HCT116 (cell line): ENCODE results near the gene NT5C1A. TPM values are rescaled to one million over a fixed set of nuclear protein-coding genes. Genes with fewer than 3 reads are reported as not detected.

Experiments
- ATAC-seq: fragments of 200-7000 bp; cut with Tn5 transposase; 2 replicates; pipeline ENCODE4 v1.9.1; 2020; ENCODE audit warnings: mild to moderate bottlenecking, moderate library complexity
- BruUV-seq: library from RNA; stranded (reverse); fragments of 400-500 nt; replicated peaks from 2 replicates; lab custom pipeline; 2021; lab: Mats Ljungman, UMichigan
- CTCF ChIA-PET: fragments of 300-600 bp; sonication (Branson Sonifier 250); formaldehyde crosslinking; loops from one replicate; lab custom pipeline; 2021; ENCODE audit warnings: antibody characterized with exemption; lab: Charles Lee
- POLR2A ChIA-PET: fragments of 300-600, 350-600 bp; sonication (Branson Sonifier 250); formaldehyde crosslinking; loops from one replicate; lab custom pipeline; 2021; ENCODE audit warnings: antibody characterized with exemption; lab: Charles Lee
- RAD21 ChIA-PET, 2 experiments: fragments of 300-600 bp; sonication (Branson Sonifier 250); formaldehyde crosslinking; loops; one replicate each; lab custom pipeline; 2023; ENCODE audit warnings: low total read pairs in 2 of 2; ENCODE audit not compliant: uncharacterized antibody in 2 of 2, unreplicated experiment in 2 of 2, low non-redundant PET in 1 of 2; lab: Charles Lee
- DNase-seq: peaks from one replicate; pipeline ENCODE4 v3.0.0-alpha.2; 2010; ENCODE audit warnings: low read depth, low spot score
- H2AFZ ChIP-seq: fragments of 200-600 bp; shearing (Covaris generic), sonication (generic); 2 replicates; pipeline ENCODE4 v1.6.1; 2017; ENCODE audit warnings: low read depth, mixed run types, mixed read lengths, antibody characterized with exemption, low read length; ENCODE audit not compliant: poor library complexity, severe bottlenecking
- H3K27ac ChIP-seq: 2 replicates; pipeline ENCODE4 v1.5.1; 2012; ENCODE audit warnings: low read depth, low read length
- H3K27me3 ChIP-seq: fragments of 200-600 bp; sonication (generic); 2 replicates; pipeline ENCODE4 v1.6.1; 2016; ENCODE audit warnings: mixed run types, low read length, mixed read lengths; ENCODE audit not compliant: insufficient read depth
- H3K36me3 ChIP-seq, 2 experiments: fragments of 200-500 bp in 1 of 2; fragments of 200-600 bp in 1 of 2; sonication (Bioruptor generic) in 1 of 2; sonication (generic) in 1 of 2; 2 replicates each; pipeline versions ENCODE4 v1.5.1 to v1.6.1; 2014 to 2016; ENCODE audit warnings: low read length in 2 of 2, inconsistent platforms in 1 of 2, mixed read lengths in 1 of 2, mixed run types in 1 of 2; ENCODE audit not compliant: insufficient read depth in 2 of 2, control insufficient read depth in 1 of 2
- H3K4me1 ChIP-seq, 2 experiments: fragments of 200-600 bp in 1 of 2; sonication (generic) in 1 of 2; 2 replicates each; pipeline versions ENCODE4 v1.5.1 to v1.6.1; 2012 to 2017; ENCODE audit warnings: low read length in 2 of 2, inconsistent platforms in 1 of 2, mild to moderate bottlenecking in 1 of 2, mixed read lengths in 1 of 2, mixed run types in 1 of 2, moderate library complexity in 1 of 2; ENCODE audit not compliant: insufficient read depth in 2 of 2, control insufficient read depth in 1 of 2
- H3K4me2 ChIP-seq: fragments of 200-600 bp; sonication (generic); 2 replicates; pipeline ENCODE4 v1.6.1; 2017; ENCODE audit warnings: mixed run types, low read length, mixed read lengths
- H3K4me3 ChIP-seq, 2 experiments: fragments of 200-600 bp in 1 of 2; sonication (generic) in 1 of 2; replicated peaks in 1 of 2; 2 replicates each; pipeline ENCODE4 v1.5.1; 2011 to 2016; ENCODE audit warnings: low read length in 2 of 2, control low read depth in 1 of 2, low read depth in 1 of 2, mild to moderate bottlenecking in 1 of 2, mixed read lengths in 1 of 2, mixed run types in 1 of 2
- H3K79me2 ChIP-seq: fragments of 200-600 bp; sonication (generic); 2 replicates; pipeline ENCODE4 v1.6.1; 2017; ENCODE audit warnings: mild to moderate bottlenecking, mixed run types, low read length, moderate library complexity, mixed read lengths; ENCODE audit not compliant: insufficient read depth
- H3K9ac ChIP-seq: fragments of 200-600 bp; sonication (generic); 2 replicates; pipeline ENCODE4 v1.6.1; 2016; ENCODE audit warnings: low read length, mixed read lengths
- H3K9me2 ChIP-seq: fragments of 200-600 bp; sonication (generic), shearing (Covaris generic); 2 replicates; pipeline ENCODE4 v1.6.1; 2017; ENCODE audit warnings: mixed run types, mild to moderate bottlenecking, moderate library complexity; ENCODE audit not compliant: insufficient read depth
- H3K9me3 ChIP-seq, 2 experiments: fragments of 200-500 bp in 1 of 2; fragments of 200-600 bp in 1 of 2; sonication (Bioruptor generic) in 1 of 2; sonication (generic) in 1 of 2; 2 replicates each; pipeline ENCODE4 v1.6.1; 2014 to 2017; ENCODE audit warnings: low read length in 2 of 2, mixed read lengths in 2 of 2, inconsistent platforms in 1 of 2, low read depth in 1 of 2, mild to moderate bottlenecking in 1 of 2, mixed run types in 1 of 2, moderate library complexity in 1 of 2; ENCODE audit not compliant: control insufficient read depth in 1 of 2, insufficient read depth in 1 of 2
- H4K20me1 ChIP-seq: fragments of 200-600 bp; sonication (generic), shearing (Covaris generic); 2 replicates; pipeline ENCODE4 v1.6.1; 2017; ENCODE audit warnings: mixed run types, mild to moderate bottlenecking, moderate library complexity; ENCODE audit not compliant: insufficient read depth
- CTCF ChIP-seq, 3 experiments: fragments of 200-600 bp in 1 of 3; sonication (generic) in 1 of 3; IDR thresholded peaks in 2 of 3; conservative IDR thresholded peaks in 1 of 3; 2 replicates each; pipeline ENCODE4 v1.5.1; 2012 to 2017; ENCODE audit warnings: low read depth in 2 of 3, low read length in 2 of 3, antibody characterized with exemption in 1 of 3, borderline replicate concordance in 1 of 3, control low read depth in 1 of 3, mild to moderate bottlenecking in 1 of 3, mixed read lengths in 1 of 3, mixed run types in 1 of 3, moderate library complexity in 1 of 3; ENCODE audit not compliant: insufficient read depth in 1 of 3
- EZH2 ChIP-seq: fragments of 200-600 bp; sonication (generic); IDR thresholded peaks from 2 replicates; pipeline ENCODE4 v1.6.1; 2017; ENCODE audit warnings: antibody characterized with exemption, mixed run types
- FOSL1 ChIP-seq: IDR thresholded peaks from 2 replicates; pipeline ENCODE4 v1.6.1; 2012; ENCODE audit warnings: low read depth
- POLR2A ChIP-seq: IDR thresholded peaks from 2 replicates; pipeline ENCODE4 v1.7.0; 2011; ENCODE audit warnings: borderline replicate concordance; ENCODE audit not compliant: insufficient read depth, insufficient read length; ENCODE audit errors: extremely low read depth
- POLR2AphosphoS5 ChIP-seq: IDR thresholded peaks from 2 replicates; pipeline ENCODE4 v1.6.1; 2011; ENCODE audit warnings: mild to moderate bottlenecking, low read depth, low read length, moderate library complexity
- RAD21 ChIP-seq: IDR thresholded peaks from 2 replicates; pipeline ENCODE4 v1.6.1; 2012; ENCODE audit warnings: low read depth, mild to moderate bottlenecking
- SIN3A ChIP-seq: IDR thresholded peaks from 2 replicates; pipeline ENCODE4 v1.6.1; 2012; ENCODE audit warnings: low read depth
- TCF7L2 ChIP-seq: IDR thresholded peaks from 2 replicates; pipeline ENCODE4 v1.7.0; 2011; ENCODE audit warnings: borderline replicate concordance, inconsistent platforms; ENCODE audit not compliant: insufficient read depth, insufficient read length; ENCODE audit errors: extremely low read depth
- intact Hi-C: fragments of 100-400 bp; cut with micrococcal nuclease; formaldehyde crosslinking; loops from 2 replicates; pipeline ENCODE4 v1.10.0; 2022
- total RNA-seq: library from RNA; stranded (reverse); gene quantifications from one replicate; pipeline ENCODE4 v1.2.1, GENCODE V29; 2021; ENCODE audit not compliant: unreplicated experiment
- TF ChIP-seq, protein P1 (sequence below): IDR thresholded peaks from 2 replicates; pipeline ENCODE4 v1.6.1; 2012; ENCODE audit warnings: low read depth

The NT5C1A gene
- total RNA-seq, 1 experiment from 2014 or later = not detected

DNA sequence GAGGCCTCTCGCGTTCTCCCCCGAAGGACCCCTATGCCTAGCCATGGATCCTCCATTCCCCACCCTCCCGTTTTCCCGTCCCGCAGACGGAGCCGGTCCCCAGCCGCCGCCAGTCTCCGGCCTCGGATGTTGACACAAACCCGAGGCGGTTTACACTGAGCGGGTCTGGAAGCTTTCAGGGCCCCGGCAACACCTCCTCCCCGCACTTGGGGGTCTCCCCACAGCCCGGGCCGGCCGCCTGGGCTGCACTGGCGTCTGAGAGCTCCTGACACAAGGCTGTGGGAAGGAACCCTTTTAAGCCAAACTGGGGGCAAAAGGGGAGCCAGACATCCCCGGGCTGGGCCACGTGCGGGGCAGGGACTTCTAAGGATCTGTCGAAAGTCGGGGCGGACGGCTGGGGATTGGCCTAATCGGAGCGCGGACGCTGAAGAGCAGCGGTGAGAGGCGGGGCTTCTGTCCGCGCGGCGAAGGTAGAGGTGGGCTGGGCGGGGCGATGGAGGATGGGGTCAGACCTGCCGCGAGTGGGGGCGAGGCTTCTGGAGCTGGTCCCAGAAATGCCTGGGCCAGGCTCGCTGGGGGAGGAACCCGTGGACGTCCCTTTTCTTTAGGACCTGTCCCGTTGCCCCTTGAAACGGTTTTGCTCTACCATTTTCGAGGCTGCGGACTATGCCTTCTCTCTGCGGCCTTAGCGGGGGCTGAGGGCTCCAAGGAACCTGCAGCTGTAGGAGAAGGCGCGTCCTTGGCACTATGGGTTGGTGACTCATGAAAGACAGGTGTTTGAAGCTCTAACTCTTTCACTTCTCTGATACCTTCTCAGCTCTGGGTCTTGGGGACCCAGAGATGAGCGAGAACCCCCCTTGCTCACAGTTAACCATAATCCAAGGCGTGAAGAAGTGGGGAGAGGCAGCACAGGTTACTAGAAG lies 20.5 kb upstream of the NT5C1A start:
- Histone ChIP-seq H3K27ac (no peak overlapping the region), H3K9me3 (no peaks in the 10 kb centered on the region), H2AFZ (no peak overlapping the region), H3K4me3 (no peak overlapping the region), H4K20me1 (no peaks in the 10 kb centered on the region), H3K4me2 (no peak overlapping the region), H3K27me3 (0 out of 2 replicates have a peak, but pooled peaks cover 4% of the 10 kb centered on the region), H3K9me2 (no peaks in the 10 kb centered on the region), H3K4me1 (peaks cover 3 to 20% of the 10 kb centered on the region in 2 experiments; a peak in 2 of 4 replicates), H3K79me2 (no peaks in the 10 kb centered on the region), H3K36me3 (no peaks in the 10 kb centered on the region), H3K9ac (no peak overlapping the region)
- intact Hi-C loops = no loop called here
- TF ChIP-seq POLR2AphosphoS5 (no peak), EZH2 (no peak), TCF7L2 (no peak), POLR2A (no peak), RAD21 (no peak), CTCF (IDR thresholded peaks at IDR 0.05 in 2 of 3, conservative IDR thresholded peaks at IDR 0.05 in 1 of 3; ENCODE audit: borderline replicate concordance in 1 of 3, insufficient read depth in 1 of 3, low read depth in 2 of 3, low read length in 2 of 3) (no peak), SIN3A (no peak), FOSL1 (no peak)
- TF ChIP-seq, protein P1, sequence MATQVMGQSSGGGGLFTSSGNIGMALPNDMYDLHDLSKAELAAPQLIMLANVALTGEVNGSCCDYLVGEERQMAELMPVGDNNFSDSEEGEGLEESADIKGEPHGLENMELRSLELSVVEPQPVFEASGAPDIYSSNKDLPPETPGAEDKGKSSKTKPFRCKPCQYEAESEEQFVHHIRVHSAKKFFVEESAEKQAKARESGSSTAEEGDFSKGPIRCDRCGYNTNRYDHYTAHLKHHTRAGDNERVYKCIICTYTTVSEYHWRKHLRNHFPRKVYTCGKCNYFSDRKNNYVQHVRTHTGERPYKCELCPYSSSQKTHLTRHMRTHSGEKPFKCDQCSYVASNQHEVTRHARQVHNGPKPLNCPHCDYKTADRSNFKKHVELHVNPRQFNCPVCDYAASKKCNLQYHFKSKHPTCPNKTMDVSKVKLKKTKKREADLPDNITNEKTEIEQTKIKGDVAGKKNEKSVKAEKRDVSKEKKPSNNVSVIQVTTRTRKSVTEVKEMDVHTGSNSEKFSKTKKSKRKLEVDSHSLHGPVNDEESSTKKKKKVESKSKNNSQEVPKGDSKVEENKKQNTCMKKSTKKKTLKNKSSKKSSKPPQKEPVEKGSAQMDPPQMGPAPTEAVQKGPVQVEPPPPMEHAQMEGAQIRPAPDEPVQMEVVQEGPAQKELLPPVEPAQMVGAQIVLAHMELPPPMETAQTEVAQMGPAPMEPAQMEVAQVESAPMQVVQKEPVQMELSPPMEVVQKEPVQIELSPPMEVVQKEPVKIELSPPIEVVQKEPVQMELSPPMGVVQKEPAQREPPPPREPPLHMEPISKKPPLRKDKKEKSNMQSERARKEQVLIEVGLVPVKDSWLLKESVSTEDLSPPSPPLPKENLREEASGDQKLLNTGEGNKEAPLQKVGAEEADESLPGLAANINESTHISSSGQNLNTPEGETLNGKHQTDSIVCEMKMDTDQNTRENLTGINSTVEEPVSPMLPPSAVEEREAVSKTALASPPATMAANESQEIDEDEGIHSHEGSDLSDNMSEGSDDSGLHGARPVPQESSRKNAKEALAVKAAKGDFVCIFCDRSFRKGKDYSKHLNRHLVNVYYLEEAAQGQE = no peak
- POLR2A ChIA-PET = no interaction called here
- DNase-seq = no peak
- no peak for ATAC-seq
- RAD21 ChIA-PET = no interaction called here
- no TSS peak for BruUV-seq
- CTCF ChIA-PET = interaction anchor here (1.2 to 1.5 kb wide), 3 partner anchors 9 to 34 kb away, joined by 5 to 10 read pairs (median 5); no protein-coding TSS in a partner anchor
